ENCODE results near the gene MEPCE. TPM values are rescaled to one million over a fixed set of nuclear protein-coding genes. Genes with fewer than 3 reads are reported as not detected.

MEPCE gene
- total and polyA plus RNA-seq, 9 of the 15 experiments (the other 6 are each of a cell fraction or from before 2014, with no cell fraction given): 10.9 to 76.3 (median 44.1) TPM

GRCh38 chr7:100427762-100428198 lies 1.9 kb upstream of the MEPCE start (continued):
- TF ChIP-seq CTCFL (IDR thresholded peaks at IDR 0.05; ENCODE audit: borderline replicate concordance, insufficient read depth, low read depth, low read length, poor library complexity, severe bottlenecking) (no peak), NBN (IDR thresholded peaks at IDR 0.05; ENCODE audit: low read depth) (no peak), ZNF668 (CRISPR knock-in tag; IDR thresholded peaks at IDR 0.05) (peak; percentile 91), FOXP1 (CRISPR knock-in tag; IDR thresholded peaks at IDR 0.05) (no peak), ARID3A (IDR thresholded peaks at IDR 0.05; ENCODE audit: borderline replicate concordance, low read depth, low read length) (no peak), NONO (IDR thresholded peaks at IDR 0.05; ENCODE audit: low read depth in 2 of 2, low read length in 1 of 2) (0 out of 4 replicates have a peak, but pooled peaks of 1 of the 2 experiments have one; percentile 44), ZKSCAN3 (CRISPR knock-in tag; IDR thresholded peaks at IDR 0.05) (no peak), ATF4 (CRISPR knock-in tag; IDR thresholded peaks at IDR 0.05) (peak; percentile 6; the same call in 1 of the 2 replicates), ATF1 (CRISPR knock-in tag; IDR thresholded peaks at IDR 0.05) (no peak), ATF1 (tag; IDR thresholded peaks at IDR 0.05) (no peak), SPI1 (IDR thresholded peaks at IDR 0.05; ENCODE audit: borderline replicate concordance, low read depth, low read length) (no peak), E2F5 (CRISPR knock-in tag; IDR thresholded peaks at IDR 0.05) (no peak), VEZF1 (CRISPR knock-in tag; IDR thresholded peaks at IDR 0.05) (no peak), SMARCA4 (IDR thresholded peaks at IDR 0.05) (no peak), DACH1 (IDR thresholded peaks at IDR 0.05; ENCODE audit: partially characterized antibody) (no peak), DIDO1 (tag; IDR thresholded peaks at IDR 0.05; ENCODE audit: low read depth) (no peak), ZNF583 (CRISPR knock-in tag; IDR thresholded peaks at IDR 0.05) (peak; percentile 82; the same call in 1 of the 2 replicates), MECOM (CRISPR knock-in tag; IDR thresholded peaks at IDR 0.05) (peak; percentile 78; the same call in 1 of the 2 replicates), ZBTB9 (CRISPR knock-in tag; IDR thresholded peaks at IDR 0.05) (peak; percentile 72), CCNT2 (IDR thresholded peaks at IDR 0.05; ENCODE audit: borderline replicate concordance, extremely low read depth, insufficient read length, low read depth, low read length) (no peak), ZNF76 (CRISPR knock-in tag; IDR thresholded peaks at IDR 0.05; ENCODE audit: borderline replicate concordance) (0 out of 2 replicates have a peak, but pooled peaks have one; percentile 25)
